T47D (cell line): ENCODE data around the gene SNRNP200.
"Not testable (repeated sequence)": the region's sequence is repeated elsewhere in the genome, so short reads cannot be mapped to it uniquely, and the experiment has no call there.

Experiments
- DNase-seq, 2 experiments: peaks; one replicate each; pipeline versions ENCODE4 v3.0.0 to v3.0.0-alpha.2; 2011 to 2012; ENCODE audit warnings: low read depth in 1 of 2, low spot score in 1 of 2
- JUND ChIP-seq: IDR thresholded peaks from 2 replicates; pipeline ENCODE4 v1.6.1; 2012; ENCODE audit warnings: low read depth
- in situ Hi-C: cut with HindIII; loops from 2 replicates; pipeline ENCODE4 v1.10.0; 2016; ENCODE audit warnings: low sequenced_read_pairs, low pct_unique_long_range_greater_than_20kb

SNRNP200 gene

DNA sequence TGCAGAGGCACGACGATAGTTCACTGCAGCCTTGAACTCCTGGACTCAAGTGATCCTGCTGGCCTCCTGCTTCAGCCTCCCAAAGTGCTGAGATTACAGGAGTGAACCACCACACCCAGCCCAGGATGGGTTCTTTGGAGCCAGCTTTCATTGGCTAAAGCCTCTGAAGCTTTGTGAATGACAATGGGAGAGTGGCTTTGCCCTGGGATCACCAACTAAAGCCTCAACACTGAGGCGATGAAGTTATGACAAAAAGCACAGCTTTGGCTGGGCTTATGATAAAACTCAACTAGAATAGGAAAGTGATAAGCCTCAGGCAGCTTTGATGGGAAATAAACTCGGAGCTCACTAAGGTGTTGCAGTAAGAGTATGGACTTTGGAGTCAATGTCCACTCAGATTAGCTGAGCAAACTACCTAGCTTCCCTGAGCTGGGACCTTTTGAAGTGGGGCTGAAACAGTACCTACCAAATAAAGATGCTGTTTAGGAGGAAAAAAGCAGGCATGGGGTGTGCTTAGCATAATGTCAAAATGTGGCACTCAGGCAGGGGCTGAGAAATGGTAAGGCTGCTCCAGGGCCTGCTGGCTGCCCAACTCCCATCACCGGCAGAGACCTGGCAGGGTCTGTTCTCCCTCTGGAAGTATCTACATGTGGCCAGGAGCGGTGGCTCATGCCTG is 43.9 kb downstream of the SNRNP200 start:
- in situ Hi-C loops, result no loop called here
- TF ChIP-seq JUND, result no peak
- DNase-seq, result no peak

DNA sequence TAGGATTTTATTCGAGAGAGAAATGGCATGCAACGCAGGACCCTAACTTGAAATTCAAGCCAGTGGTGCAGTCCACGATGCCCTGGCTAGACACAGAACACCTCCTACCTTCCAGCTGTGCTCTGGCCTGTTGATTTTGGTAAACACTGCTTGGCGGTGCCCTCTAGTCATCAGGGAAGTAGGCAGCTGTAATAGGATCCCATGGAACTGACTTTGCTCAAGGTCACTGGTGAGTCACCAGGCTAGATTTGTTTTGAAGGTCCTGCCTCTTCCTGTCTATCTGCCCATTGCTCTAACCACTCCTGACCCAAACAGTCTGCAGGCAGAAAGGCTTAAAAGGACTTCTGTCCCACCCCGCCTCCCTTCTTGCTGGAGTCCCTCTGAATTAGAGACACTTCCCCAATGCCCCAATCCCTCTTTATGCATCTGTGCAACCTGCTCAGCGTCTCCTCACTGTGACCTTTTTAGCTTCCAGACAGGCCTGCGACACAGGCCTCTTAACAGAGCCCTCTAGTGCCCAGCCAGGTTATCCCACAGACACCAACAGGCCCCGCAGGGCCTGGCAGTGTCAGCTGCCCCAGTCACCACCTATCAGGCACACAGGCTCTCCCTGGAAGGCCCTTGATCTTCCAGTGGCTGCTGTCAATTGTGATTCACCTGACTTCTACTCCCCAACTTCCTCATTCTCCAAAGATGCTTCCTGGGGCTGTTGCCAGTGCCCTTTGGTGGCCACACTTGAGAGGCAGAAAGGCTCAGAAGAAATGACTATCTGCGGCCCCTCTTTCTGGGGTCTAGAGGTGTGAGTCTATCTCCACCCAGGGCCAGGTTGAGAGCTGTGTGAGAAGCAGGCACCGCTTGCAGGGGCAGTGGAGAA is 44.7 kb downstream of the SNRNP200 start:
- peak; percentile 54 to 72 for DNase-seq
- TF ChIP-seq JUND, result no peak
- in situ Hi-C loops, result no loop called here

DNA sequence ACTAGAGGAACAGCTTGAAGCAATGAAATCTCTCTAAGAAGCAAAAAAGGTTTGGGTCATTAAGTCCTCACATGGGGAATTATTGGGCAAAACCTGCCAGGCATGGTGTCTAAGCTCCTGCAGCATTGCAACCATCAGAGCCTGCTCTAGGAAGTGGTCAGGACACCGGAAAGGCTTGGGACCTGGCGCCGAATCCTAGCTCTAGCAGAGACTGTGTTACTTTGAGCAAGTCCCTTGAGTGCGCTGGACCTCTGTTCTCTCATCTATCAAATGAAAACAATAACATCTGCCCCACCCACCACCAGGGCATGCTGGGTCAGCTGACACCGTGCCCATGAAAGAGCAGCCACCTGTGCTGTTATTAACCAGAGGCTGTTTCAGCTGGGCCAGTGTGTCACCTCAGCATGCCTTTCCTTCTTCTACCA is 45.8 kb downstream of the SNRNP200 start:
- DNase-seq, result no peak
- in situ Hi-C loops, result no loop called here
- no peak for TF ChIP-seq JUND

DNA sequence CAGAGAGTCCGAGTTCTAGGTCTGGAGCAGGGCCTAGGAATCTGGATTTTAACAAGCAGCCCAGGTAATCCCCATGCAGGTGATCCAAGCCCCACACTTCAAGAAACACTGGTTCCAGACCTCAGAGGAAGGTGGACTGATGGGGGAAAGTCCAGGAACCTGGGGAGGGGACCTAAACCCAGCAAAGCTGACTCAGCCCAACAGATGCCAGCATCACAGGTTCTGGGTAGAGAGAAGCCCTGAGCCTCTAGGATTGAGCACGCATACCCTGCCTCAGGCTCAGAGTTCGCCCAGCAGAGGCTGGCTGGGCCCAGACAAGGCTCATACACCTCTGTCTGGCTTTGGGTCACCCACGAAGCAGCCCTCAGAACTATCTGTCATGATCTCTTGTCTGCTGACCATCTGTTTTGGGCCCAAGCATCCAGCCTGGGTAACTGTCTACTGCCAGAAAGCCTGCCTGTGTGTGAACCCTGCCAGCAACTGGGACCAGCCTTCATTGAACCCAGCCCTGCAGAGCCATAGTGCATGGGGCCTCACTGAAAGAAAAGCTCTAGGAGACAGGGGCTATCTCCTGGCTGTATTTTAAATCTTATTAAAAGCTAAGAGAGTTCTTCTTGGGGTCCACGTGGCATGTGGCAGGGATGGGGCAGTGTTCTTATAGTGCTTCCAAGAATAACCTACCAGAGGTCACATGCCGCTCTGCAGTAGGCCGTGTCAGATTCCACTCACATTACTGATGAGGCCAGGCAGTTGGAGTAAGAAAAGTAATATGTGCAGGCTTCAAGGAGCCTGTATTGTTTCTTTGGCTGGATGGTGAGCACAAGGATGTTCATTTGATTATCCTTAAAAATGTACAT is 47.0 kb downstream of the SNRNP200 start:
- no peak for DNase-seq
- no peak for TF ChIP-seq JUND
- in situ Hi-C loops, result no loop called here

DNA sequence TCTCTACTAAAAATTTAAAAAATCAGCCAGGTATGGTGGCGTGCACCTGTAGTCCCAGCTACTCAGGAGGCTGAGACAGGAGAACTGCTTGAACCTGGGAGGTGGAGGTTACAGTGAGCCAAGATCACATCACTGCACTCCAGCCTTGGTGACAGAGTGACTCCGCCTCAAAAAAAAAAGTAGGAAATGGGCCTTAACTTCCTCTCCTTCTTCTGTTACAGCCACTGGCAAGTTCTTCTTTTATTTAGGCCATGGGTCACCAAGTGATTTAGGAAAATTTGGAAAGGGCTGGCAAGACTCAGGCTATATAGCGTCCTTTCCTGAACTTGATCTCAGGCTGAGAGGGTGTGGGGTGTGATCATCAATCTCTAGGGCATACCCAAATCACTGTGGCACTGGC is 47.6 kb downstream of the SNRNP200 start:
- DNase-seq, in situ Hi-C loops: not testable (repeated sequence)

DNA sequence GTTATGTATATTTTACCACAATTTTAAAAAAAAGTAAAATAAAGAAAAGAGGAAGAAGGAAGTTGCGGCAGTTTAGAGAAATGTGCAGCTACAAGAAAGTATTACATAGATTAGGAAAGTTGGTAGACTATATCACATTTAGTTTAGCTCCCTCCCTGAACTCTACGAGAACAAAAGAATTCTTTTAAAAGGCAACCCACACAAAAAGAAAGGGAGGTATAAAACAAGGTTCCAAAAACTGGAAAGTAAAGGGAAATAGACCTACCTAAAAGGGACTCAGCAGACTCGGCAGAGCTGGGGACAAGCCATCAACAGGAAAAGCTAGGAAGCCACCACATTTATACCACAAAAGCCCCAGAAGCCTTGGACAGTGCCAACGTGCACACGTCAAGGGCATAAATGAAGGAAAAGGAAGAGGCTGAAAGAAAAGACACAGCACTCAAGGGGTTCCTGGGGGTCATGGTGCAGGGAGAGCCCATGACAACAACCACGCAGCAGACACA is 48.7 kb downstream of the SNRNP200 start:
- in situ Hi-C loops, result no loop called here
- TF ChIP-seq JUND, result no peak

DNA sequence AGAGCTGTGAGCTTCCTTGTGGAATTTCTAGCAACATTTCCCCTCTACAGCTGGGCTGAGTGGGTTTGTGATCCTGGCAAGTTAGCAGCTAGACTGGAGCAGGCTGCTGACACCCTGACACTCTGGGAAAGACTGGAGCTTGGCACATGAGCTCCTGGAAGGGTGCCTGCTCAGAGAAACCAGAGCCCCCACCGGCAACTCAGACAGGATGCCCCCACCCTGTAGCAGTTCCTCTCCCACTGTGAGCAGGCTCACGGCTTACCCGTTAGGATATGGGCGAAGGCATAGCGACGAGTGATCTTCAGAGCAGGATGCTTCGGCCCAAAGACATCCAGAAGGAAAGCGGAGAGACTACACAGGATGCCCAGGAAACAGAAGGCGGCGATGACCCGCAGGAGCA is 50.8 kb downstream of the SNRNP200 start:
- no peak for DNase-seq
- in situ Hi-C loops, result no loop called here
- no peak for TF ChIP-seq JUND

More for the DNA sequence above, 48.7 kb downstream of the SNRNP200 start:
- no peak for DNase-seq

DNA sequence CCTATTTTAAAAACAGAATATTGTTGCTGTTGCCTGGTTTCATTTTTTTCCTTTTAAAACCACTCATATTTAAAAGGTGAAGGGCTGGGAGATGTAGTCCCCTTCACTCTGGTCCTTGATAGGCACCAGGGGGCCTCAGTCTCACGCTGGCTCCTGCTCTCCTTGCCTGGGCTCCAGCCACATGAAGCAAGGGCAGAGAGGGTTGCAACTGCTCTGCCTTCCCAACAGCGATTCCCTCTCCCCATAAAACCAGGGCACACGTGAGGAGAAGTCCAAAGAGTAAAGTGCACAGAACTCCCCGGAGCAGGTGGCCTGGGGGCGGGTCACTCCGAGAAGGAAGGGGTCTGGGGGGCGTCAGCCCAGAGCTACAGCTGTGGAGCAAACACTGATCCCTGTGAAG is 52.3 kb downstream of the SNRNP200 start:
- in situ Hi-C loops, result no loop called here
- DNase-seq, result no peak
- no peak for TF ChIP-seq JUND

DNA sequence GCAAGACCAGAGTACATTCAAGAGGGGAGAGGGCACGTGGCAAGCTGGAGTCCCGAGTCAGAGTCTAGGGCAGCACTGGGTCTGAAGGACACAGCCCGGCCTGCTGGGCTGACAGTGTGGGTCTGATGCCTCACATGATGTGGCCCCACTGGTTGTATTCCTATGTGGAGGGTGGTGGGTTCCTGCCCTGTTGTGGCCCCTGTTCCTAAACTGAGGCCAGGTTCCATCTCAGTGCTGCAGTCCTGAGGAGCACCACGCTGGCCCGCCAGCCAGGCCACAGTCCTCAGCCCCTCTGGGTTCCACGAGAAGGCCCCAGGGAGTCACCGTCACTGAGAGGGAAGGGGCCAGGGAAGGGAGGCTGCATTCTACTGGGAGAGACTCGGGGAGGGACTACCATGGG is 52.8 kb downstream of the SNRNP200 start:
- DNase-seq, result no peak
- TF ChIP-seq JUND, result no peak
- in situ Hi-C loops, result no loop called here

DNA sequence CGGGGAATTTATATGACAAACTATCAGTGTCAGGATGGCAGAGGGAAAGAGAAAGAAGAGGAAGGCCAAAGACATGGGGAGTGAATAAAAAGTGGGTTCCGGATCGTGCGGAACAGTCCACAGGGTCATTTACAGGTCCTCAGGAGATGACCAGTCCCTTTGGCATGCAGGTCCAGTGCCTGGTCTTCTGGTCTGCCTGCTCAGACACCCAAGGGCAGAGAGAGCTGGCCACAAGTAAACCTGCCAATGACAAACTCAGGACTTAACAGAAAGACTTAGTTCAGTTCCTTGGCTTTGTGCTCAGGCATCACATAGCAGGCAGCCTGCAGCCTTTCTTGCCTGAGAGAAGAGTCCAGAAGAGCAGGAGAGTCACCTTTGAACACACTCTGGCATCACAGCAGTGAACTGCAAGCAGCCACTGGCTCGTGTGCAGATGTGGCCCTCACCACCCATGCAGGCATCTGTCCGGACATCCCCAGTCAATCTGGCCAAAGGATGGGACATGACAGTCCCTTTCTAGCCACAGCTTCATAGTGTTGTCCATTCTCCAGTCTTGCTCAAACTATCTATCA is 53.5 kb downstream of the SNRNP200 start:
- in situ Hi-C loops, result no loop called here
- peak; percentile 23 to 85 for DNase-seq
- no peak for TF ChIP-seq JUND

DNA sequence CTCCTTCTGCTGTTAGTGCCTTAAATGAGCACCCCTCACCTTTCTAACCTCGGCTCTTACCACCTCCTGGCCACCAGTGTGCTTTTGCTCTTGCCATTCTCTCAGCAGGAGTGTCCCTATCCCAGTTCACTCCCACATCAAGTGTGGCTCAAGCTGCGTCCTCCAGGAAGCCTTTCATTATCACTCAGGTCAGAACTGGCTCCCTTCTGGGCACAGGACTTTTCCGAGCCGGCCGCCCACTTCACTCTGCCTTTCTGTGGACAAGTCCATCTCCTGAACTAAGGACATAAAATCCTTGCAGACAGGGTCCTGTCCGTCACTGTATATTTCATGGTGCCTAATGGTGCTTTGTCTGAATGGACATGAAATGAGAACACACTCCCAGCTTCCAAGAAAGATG is 55.2 kb downstream of the SNRNP200 start:
- no peak for TF ChIP-seq JUND
- no peak for DNase-seq
- in situ Hi-C loops, result no loop called here

DNA sequence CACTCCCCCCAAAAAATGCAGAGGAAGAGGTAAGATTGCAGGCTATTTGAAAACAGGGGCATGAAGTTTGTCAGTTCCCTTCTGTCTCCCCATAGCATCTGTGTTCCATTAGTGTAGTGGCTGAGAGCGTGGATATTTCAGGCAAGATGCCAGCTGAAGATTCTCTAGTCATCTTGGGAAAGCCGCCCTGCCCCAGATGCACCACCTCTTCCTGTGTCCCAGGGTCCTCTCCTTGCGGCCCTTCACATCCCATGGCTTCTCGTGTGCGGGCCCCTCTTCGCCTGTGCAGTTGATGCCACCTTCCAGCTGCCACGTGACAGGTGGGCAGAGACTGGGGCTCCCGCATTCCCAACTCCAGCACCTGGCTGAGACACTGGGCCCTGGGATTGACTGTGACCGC is 55.7 kb downstream of the SNRNP200 start:
- TF ChIP-seq JUND, result no peak
- no peak for DNase-seq
- in situ Hi-C loops, result no loop called here

DNA sequence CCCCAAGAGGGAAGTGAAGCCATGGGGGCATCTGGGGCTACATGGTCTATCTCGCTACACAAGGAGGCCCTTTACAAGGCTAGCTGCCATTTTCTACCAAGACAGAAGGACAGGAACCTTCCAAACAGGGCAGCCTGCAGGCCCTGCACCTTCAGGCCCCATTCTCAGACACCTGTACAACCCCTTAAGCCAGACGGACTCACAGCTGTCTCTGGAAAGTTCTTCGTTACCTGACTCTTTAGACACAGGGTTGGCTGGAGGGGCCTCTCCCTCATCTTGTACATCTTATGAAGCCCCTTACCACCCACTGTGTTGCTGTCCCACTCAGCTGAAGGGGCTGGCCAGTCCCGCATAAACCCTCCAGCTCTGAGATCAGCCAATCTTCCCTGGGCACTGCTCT is 56.7 kb downstream of the SNRNP200 start:
- no peak for TF ChIP-seq JUND
- in situ Hi-C loops, result no loop called here
- no peak for DNase-seq
